NCI-H460 (cell line): ENCODE results near the gene ZNF319. TPM values are rescaled to one million over a fixed set of nuclear protein-coding genes. Genes with fewer than 3 reads are reported as not detected.

Source experiments
- DNase-seq: peaks from one replicate; pipeline ENCODE4 v3.0.0-alpha.2; 2016; ENCODE audit warnings: low read depth; ENCODE audit errors: extremely low read depth
- total RNA-seq: library from RNA; depleted of rRNA; stranded (reverse); fragments of >200 nt; shearing (Covaris generic); gene quantifications from 2 replicates; pipeline ENCODE4 v1.2.3, GENCODE V29; 2014

The ZNF319 gene
- total RNA-seq, 1 experiment from 2014 or later = 7.6 TPM

DNA sequence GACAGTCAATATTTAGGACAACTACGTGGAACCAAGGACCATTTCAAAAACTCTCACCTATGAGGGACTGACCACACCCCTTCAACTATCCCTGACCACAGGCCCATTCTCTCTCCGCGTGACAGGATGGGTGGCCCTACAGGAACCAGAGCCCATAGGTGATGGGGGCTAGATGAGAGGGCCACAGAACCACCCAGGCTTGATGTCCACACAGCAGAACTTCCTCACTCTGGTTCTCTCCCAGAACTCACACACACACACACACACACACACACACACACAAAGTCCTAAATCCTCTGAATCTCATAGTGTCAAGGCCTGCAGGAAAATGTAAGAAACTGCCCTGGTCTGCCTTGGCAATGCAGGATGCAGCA, 1.5 kb downstream of the ZNF319 start:
- no peak for DNase-seq

DNA sequence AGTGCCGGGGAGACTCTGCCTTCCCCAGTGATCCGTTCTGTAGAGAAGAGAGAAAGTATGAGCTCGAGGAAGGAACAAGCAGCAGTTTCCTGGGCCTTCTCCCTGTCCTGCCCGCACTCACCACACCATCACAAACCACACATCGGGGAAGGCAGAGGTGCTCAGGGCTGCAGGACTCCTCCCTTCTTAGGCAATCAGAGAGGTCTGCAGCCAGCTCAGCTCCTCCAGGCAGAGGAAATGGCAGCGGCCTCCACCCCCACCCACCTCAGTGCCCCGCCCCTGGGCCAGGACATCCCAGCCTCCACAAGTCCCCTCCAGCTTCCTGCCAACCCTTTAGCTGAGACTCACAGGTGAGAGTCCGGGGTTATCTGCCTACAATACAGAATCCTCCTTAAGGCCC, 2.0 kb downstream of the ZNF319 start:
- no peak for DNase-seq

DNA sequence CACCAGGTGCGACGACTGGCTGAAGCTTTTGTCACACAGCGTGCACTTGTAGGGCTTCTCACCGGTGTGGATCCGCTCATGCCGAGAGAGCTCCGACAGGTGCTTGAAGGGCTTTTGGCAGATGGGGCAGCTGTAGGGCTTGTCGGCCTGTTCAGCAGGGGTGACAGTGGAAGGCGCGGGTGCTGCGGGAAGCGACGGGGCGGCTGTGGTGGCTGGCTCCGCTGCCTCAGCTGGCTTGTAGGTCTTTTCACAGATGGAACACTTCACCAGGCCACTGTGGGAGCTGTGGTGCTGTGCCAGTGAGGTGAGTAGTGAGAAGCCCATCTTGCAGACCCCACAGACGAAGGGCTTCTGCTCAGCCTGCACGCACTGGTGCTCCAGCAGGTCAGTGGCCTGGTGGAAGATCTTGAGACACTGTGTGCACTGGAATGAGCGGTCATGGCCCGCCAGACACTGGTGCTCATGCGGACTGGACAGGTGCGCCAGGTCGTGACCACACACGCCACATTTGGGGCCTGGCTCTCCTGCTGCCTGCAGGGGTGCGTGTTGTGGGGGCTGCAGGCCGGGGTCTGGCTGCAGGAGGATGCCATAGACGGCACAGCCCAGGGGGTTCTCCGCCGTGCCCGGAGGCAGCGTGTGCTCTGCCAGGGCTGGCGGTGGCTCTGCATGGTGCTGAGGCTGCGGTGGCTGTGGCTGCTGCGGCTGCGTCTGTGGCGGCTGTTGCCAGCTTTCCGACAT, 2.8 kb downstream of the ZNF319 start:
- no peak for DNase-seq

DNA sequence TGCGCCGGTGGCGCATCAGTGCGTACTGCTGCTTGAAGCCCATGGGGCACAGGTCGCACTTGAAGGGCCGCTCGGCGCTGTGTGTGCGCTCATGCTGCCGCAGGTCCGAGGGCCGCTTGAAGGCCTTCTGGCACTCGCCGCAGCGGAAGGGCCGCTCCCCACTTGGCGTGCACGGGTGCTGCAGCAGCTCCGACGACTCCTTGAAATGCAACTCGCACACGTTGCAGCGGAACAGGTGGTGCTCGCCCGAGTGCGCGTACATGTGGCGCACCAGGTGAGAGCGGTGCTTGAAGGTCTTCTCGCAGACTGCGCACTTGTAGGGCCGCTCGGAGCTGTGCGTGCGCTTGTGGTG, 3.3 kb downstream of the ZNF319 start:
- no peak for DNase-seq

DNA sequence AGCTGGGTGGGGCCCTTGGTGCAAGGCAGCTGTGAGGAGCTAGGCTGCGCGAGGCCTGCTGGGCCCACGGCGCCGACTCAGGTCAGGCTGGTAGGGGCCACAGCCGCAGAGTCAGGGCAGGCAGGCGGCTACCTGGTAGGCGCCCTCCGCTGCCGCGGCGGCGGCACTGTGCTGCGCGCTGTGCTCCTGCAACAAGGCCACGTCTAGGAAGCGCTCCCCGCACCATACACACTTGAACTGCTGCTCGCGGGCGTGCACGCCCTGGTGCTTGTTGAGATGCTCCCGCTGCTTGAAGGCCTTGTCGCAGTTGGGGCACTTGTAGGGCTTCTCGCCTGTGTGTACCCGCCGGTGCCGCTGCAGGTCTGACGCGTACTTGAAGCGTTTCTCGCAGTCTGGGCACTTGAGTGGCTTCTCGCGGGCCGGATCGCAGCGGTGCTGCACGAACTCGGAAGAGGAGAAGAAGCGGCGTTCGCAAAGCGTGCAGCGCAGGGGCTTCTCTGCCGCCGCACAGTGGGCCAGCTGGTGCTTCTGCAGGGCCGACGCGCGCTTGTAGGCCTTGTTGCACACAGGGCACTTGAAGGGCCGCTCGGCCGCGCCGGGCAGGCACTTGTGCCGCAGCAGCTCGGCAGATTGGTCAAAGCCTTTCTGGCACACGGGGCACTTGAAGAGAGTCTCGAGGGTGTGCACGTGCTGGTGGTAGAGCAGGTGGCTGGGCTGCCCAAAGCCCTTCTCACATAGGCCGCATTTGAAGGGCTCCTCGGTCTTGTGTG, 3.9 kb downstream of the ZNF319 start:
- DNase-seq = no peak

DNA sequence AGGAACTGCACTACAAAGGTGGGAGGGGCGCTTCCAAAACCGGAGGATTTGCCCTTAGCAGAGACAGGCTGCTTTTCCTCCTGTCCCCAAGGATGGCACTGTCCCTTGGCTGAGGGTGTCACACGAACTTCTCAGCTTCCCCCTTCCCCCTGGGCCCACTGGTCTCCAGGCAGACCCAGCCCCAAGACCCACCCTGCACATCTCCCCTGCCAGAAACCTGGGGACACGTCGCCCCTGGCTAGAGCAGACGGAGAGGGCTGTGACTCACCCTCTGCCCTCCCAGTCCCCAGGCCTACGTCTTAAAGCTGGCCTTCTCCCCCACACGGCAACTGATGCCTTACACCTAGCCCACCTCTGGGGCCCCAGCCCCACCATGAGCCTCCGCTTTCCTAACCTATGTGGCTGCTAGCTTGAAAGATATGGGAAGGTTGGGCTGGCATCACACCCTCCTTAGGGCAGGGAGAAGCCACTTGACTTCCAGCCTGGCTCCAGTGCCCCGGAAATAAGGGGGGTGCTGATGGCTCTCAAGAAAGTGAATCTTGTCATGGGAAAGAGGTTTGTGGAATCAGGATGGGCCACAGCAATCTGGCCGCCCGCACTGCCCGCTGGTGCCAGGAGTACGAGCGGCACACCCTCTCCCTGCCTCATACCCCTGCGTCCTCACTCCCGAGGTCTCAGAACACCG, 4.6 kb downstream of the ZNF319 start:
- no peak for DNase-seq

DNA sequence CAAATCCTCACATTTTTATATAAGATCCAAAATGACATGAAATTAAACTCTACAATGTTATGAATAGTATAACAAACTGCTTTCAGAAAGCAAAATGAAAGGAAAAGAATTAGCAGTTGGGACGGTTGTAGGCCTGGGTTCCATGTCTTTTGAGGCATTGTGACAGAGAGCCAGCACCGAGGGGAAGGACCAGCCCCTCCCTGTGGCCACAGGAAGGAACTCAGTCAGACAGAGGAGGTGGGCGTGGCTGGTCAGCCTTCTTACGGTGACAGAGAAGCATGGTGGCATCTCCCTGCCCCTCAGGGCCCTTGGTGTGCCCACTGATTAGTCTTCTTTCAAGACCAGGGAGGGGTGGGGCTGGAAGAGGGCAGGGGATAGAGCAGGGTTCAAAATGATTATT, 5.7 kb downstream of the ZNF319 start:
- peak; percentile 58 for DNase-seq

DNA sequence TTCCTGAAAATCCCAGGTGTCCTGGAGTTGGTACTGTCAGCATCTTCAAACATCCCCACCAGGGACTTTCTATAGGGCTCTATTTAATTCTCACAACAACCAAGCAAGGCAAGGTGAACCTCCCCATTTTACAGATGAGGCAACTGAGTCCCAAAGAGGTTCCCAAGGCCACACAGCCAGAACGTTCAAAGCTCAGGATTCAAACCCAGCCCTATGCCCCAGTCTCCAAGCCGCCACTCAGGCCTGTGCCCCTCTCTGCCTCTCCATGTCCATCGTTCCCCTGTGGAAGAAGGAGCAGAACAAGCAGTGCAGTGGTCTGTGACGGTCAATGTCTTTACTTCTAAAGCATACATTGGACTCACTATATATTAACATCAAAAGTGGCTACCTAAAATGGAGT, 6.1 kb downstream of the ZNF319 start:
- DNase-seq = no peak

DNA sequence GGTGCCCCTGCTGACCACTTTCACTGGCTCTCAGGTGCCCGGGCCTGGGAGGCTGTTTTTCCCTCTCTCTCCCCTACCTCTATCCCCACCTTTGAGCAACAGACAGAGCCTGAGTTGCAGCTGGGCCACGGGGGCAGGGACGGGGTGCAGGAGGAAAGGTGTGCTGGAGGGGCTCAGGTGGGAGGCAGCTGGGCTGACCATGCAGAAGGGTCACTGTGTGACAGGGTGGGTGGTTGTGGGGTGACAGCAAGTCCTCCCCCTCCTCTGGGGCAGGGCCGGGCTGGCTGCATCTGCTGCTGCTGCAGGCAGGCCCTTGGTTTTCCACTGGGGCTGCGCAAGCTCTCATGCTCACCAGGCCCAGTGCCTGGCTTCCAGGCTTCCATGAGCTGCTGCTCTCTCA, 6.6 kb downstream of the ZNF319 start:
- no peak for DNase-seq

DNA sequence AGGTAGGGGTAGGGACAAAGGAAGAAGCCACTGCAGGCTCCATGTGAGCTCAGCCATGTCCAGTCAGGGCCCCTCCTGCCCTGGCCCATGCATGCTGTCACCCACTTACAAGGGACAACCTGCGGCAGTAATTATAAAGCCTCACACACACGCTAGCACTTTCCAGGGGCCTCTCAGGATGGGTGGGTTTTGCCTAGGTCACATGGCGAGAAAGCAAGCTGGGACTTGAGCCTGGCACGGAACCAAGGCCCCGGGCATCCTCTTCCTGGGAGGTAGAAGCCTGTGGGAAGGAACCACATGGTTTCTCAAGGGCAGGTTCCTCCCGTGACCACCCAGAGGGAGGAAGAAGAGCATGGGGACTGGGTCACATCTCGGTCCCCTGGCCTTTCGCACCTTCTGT, 7.0 kb downstream of the ZNF319 start:
- no peak for DNase-seq

DNA sequence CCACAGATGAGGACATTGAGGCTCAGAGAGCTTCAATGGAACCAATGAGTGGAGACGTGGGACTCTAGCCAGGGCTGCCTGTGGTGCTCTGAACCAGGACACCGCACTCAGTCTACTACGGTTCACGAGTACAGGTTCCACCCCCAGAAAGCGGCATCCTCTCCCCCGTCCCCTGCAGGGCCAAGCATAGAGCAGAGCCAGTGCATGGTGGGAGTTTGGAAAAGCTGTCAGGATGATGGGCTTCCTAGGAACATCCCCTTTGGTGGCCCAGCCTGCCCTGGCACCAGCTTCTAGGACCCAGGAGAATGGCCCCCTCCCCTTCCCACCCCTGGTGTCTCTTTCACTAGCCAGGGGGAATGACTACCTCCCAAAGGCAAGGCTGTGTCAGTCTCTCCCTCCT, 8.4 kb downstream of the ZNF319 start:
- no peak for DNase-seq

DNA sequence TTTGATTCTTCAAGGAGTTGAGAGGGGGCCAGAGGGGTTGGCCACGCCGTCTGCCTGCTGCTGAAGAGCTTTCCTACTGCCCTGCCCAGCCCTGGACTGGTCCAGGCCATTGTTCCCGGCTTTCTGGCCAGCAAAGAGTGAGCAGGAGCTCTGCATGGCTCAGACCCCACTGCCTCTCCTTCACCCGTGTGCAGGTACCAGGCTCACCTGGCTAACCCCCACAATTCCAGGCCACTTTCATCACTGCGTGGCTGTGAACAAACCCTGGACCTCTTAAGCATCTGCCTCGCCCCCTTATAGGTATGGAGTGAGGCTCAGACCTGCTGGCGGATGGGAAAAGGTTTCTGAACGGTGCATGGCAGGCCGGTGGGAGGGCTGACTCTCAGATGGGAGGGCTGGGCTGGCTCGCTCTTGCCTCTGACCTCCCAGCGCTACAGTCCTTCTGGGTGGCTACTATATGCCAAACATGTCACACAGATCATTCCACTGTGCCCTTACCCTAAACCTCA, 8.9 kb downstream of the ZNF319 start:
- DNase-seq = no peak

DNA sequence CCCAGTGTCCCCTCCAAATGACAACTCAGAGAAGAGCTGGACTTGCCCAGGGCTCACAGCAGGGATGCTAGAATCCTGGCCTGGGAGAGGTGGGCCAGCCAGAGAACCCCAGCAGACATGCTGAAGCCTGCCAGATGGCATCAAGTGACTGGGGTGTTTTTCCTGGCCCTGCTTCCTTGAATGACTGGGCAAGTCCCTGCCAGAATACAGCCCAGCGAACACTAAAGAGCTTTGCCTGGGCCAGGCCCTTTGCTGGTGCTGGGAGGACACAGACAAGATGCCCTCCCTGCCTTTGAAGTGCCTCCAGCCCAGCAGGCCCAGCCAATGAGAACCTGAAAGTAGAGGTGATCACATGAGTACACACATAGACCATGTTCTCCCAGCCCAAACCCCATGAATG, 11.5 kb downstream of the ZNF319 start:
- DNase-seq = no peak

DNA sequence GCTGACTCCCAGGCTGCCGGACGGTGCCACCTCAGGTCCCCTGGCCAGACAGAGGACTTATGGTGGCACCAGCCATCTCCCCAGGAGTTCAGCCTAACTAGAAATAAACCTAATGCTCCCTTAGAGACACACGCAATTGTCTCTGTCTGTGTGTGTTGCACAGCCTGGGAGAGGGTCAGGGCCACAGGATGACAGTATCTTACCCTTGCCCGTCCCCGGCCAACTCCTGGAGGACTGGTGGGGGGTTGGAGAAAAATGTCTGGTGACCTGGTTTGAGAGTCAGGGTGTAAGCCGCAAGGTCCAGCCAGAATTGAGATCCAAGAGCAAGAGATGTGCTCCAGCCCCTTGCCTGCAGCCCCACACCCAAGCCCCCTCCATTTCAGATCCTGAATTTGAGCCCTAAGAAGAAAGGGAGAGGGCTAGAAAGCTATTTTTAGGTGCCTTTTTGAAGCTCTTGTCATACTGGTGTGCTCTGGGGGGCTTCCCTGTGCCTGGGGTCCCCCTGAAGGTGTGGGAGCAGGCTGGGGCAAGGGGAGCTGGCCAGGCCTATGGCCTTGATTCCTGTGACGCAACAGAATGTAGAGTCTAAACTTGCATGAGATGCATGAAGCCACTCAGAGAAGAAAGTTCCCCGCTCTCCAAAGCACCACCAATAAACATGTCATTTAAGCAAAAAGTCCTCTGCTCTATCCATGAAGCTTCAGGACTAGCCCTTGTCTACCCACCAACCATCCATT, 12.9 kb downstream of the ZNF319 start:
- DNase-seq = no peak

DNA sequence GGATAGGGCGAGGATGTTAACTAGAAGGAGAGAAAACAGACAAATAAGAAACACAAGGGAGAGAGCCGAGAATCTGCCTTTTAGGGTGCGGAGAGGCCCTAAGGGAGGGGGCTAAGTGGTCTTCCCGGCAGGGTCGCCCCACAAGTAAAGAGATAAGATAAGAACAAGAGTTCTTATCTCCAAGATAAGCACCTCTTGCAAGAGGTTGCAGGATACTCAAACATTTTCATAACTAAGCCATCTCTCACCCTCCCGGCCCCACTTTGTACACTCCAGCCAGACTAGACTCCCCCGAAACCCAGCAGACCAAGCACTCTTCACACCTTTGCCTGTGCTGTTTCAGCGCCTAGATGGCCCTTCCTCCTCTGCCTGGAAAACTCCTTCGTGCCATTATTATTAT, 14.3 kb downstream of the ZNF319 start:
- no peak for DNase-seq

DNA sequence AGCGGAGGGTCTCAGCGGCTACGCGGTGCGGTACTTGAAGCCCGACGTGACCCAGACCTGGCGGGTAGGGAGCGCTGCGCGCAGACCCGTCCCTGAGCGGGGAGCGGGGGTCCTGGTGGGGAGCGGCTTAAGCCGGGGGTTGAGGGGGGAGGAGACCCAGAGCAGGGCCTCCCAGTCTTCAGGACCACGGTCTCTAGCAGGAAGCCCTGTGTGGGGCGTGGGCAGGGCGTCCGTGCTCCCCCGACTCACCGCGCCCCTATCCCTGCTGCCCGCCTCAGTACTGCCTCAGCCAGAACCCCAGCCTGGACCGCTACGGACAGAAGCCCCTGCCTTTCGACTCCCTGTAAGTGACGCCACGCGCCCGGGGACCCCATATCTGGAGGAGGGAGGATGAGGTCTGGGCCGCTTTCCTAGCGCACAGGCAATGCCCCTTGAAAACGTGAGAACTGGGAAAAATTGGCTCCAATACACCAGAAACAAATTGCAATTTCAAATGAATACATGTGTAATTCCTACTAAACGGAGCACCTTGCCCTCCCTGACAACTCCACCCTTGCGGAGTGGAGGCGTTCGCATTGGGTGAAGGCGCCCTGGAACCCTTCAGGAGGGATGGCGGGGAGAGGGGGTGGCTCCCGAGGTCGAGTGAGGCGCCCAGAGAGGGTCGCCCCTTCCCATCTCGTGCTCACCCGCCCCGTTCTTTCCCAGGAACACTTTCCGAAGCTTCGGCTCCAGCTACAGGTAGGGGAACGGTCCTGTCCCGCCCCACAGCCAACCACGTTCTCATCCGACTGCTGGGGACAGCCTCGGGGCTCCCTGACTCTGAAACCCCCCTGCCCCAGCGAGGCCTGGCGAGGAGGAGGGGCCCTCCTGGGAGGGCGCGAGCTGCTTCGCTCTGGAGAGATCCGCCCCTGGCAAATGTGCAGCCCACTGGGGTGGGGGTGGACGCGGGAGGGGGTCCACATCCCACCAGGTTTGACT, 15.0 kb downstream of the ZNF319 start:
- DNase-seq = no peak

DNA sequence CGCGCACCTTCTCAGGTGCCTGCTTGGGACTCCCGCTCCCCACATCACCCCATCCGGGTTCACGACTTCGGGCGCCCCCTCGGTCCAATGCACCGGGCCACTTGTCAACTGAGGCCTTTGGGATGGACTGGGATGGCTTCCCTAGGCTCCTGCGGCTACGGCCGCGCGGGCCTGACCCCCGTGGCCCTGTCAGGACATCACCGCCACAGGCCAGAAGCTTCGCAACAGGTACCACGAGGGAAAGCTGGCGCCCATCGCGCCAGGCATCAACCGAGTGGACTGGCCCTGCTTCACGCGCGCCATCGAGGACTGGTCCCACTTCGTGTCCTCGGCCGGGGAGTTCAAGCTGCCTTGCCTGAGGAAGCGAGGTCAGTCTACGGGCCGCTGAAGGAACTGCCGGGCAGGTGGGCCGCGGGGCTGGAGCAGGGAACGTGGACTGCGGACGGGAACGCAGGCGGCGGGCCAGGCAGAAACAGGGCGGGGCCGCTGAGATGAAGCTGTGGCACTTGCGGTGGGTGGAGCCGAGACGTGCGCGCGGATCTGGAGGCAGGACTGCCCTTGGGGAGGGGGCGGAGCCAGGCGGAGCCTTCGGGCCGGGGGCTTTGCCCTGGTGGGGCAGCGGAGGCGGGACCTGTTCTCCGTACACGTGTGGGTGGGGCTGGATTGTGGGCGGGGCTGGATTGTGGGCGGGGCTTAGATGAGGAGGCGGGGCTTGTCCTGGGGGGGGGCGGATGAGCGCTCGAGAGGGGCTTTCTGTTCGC, 15.8 kb downstream of the ZNF319 start:
- peak; percentile 74 for DNase-seq

DNA sequence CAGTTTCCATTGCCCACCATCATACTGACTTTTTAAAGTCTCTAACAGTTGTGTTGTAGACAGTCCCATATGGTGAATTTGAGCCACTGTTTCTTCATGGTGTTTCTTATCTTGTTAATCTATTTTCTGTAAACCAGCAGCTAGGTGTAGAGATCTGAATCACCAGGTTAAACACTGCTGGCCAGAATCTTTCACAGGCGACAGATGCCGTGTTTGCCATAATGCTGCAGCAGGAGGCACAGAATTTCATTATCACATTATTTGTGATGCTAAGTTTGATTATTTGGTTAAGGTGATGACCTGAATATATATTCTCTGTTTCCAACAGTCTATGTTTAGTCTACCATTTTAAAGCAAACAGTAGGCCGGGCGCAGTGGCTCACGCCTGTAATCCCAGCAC, 18.1 kb downstream of the ZNF319 start:
- DNase-seq = no peak

DNA sequence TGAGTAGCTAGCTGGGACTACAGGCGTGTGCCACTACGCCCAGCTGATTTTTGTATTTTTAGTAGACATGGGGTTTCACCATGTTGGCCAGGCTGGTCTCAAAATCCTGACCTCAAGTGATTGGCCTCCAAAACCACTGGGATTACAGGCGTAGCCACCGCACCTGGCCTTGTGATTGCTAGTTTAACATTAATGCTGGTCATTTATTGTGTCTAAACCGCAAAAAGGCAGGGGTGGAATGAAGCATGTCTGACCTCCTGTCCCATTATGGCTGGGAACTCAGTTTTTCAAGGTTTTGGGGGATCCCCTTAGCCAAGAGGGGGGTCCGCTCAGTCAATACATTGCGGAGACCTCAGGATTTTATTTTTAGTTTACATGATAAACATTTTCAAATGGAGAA, 18.8 kb downstream of the ZNF319 start:
- no peak for DNase-seq
